ENCODE data around the gene SLC19A1. TPM values are rescaled to one million over a fixed set of nuclear protein-coding genes. Genes with fewer than 3 reads are reported as not detected.

SLC19A1 gene
- total and polyA plus RNA-seq, 2 donors (not counting 1 experiment from before 2014, with no cell fraction given), result 1.7 to 2.1 TPM

GRCh38 chr21:45475004-45475685 is 67.1 kb downstream of the SLC19A1 start:
- DNase-seq (ENCODE audit: low read depth in 2 of 2), result no peak
- no peak for TF ChIP-seq EZH2 (IDR thresholded peaks at IDR 0.05; ENCODE audit: low read length, missing control alignments)
- TF ChIP-seq, protein P1, sequence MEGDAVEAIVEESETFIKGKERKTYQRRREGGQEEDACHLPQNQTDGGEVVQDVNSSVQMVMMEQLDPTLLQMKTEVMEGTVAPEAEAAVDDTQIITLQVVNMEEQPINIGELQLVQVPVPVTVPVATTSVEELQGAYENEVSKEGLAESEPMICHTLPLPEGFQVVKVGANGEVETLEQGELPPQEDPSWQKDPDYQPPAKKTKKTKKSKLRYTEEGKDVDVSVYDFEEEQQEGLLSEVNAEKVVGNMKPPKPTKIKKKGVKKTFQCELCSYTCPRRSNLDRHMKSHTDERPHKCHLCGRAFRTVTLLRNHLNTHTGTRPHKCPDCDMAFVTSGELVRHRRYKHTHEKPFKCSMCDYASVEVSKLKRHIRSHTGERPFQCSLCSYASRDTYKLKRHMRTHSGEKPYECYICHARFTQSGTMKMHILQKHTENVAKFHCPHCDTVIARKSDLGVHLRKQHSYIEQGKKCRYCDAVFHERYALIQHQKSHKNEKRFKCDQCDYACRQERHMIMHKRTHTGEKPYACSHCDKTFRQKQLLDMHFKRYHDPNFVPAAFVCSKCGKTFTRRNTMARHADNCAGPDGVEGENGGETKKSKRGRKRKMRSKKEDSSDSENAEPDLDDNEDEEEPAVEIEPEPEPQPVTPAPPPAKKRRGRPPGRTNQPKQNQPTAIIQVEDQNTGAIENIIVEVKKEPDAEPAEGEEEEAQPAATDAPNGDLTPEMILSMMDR (conservative IDR thresholded peaks at IDR 0.05 in 1 of 2, IDR thresholded peaks at IDR 0.05 in 1 of 2; ENCODE audit: low read depth in 1 of 2, low read length in 2 of 2), result no peak
- Histone ChIP-seq H3K4me3 (replicated peaks in 1 of 4; ENCODE audit: control extremely low read depth in 1 of 4, insufficient read depth in 1 of 4, low read depth in 3 of 4, low read length in 4 of 4) (no peak overlapping the region), H3K36me3 (ENCODE audit: control insufficient read depth, insufficient read depth, low read length) (peaks cover 12% of the 10 kb centered on the region), H3K9ac (ENCODE audit: insufficient read depth, low read length) (no peak overlapping the region), H3K4me1 (ENCODE audit: control insufficient read depth, extremely low read depth, insufficient read depth, low read length) (peaks cover 14% of the 10 kb centered on the region), H3K4me2 (ENCODE audit: extremely low read depth, insufficient read depth, low read length) (no peak overlapping the region), H2AFZ (ENCODE audit: low read length) (no peak overlapping the region), H3K27ac (ENCODE audit: insufficient read depth, low read length) (no peak overlapping the region), H4K20me1 (ENCODE audit: control insufficient read depth, extremely low read depth, insufficient read depth, low read length) (no peaks in the 10 kb centered on the region), H3K79me2 (ENCODE audit: control insufficient read depth, insufficient read depth, low read length) (peaks cover 3% of the 10 kb centered on the region), H3K9me3 (ENCODE audit: control insufficient read depth, insufficient read depth, low read depth, low read length) (no peaks in the 10 kb centered on the region), H3K27me3 (ENCODE audit: control insufficient read depth, insufficient read depth, low read length) (no peaks in the 10 kb centered on the region)

GRCh38 chr21:45474323-45474950 is 67.8 kb downstream of the SLC19A1 start:
- no peak for DNase-seq (ENCODE audit: low read depth in 2 of 2)
- H3K4me3 ChIP-seq (replicated peaks in 1 of 4; ENCODE audit: control extremely low read depth in 1 of 4, insufficient read depth in 1 of 4, low read depth in 3 of 4, low read length in 4 of 4), result no peak overlapping the region
- peaks cover 18% of the 10 kb centered on the region for H3K4me1 ChIP-seq (ENCODE audit: control insufficient read depth, extremely low read depth, insufficient read depth, low read length)
- peaks cover 3% of the 10 kb centered on the region for H3K79me2 ChIP-seq (ENCODE audit: control insufficient read depth, insufficient read depth, low read length)
- H3K9ac ChIP-seq (ENCODE audit: insufficient read depth, low read length), result no peak overlapping the region
- no peaks in the 10 kb centered on the region for H3K27me3 ChIP-seq (ENCODE audit: control insufficient read depth, insufficient read depth, low read length)
- no peaks in the 10 kb centered on the region for H4K20me1 ChIP-seq (ENCODE audit: control insufficient read depth, extremely low read depth, insufficient read depth, low read length)
- peaks cover 12% of the 10 kb centered on the region for H3K36me3 ChIP-seq (ENCODE audit: control insufficient read depth, insufficient read depth, low read length)
- TF ChIP-seq EZH2 (IDR thresholded peaks at IDR 0.05; ENCODE audit: low read length, missing control alignments), result no peak
- TF ChIP-seq, protein P1 (conservative IDR thresholded peaks at IDR 0.05 in 1 of 2, IDR thresholded peaks at IDR 0.05 in 1 of 2; ENCODE audit: low read depth in 1 of 2, low read length in 2 of 2), result no peak
- H3K27ac ChIP-seq (ENCODE audit: insufficient read depth, low read length), result peak overlapping the region; percentile 7
- no peak overlapping the region for H2AFZ ChIP-seq (ENCODE audit: low read length)
- H3K4me2 ChIP-seq (ENCODE audit: extremely low read depth, insufficient read depth, low read length), result no peak overlapping the region
- no peaks in the 10 kb centered on the region for H3K9me3 ChIP-seq (ENCODE audit: control insufficient read depth, insufficient read depth, low read depth, low read length)

DNA sequence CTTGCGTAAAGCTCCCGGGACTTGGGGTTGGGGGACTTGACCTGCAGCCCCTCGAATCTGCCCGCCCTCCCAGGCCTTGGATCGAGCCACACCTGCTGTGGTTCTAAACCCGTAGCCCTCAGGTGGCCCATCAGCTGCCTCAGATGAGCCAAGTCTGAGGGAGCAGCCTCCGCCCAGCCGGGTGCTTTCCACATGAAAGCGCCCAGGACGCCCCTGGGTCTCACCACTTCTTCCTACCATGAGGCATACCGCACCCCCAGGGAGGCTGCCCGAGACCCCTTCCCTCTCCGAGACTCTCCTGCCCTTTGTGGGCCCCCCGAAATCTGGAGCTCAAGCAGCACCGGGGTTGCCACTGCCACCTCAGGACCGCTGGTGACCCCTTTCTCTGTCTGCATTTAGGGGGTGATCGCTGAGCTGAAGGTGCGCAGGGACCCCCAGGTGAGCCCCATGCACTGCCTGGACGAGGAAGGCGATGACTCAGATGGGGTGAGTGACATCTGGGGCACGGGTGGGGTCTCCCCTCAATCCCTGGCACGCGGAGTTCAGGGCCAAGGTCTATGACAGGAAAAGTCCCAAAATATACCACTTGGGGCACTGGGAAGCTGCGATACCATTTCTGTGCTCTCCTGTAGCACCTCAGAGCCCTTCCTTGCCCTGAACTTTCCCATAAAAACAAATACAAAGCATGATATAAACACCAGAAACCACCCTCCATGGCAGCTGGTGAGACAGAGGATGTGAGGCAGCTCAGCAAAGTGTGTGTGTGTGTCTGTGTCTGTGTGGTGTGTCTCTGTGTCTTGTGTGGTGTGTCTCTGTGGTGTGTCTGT is 68.5 kb downstream of the SLC19A1 start:
- Histone ChIP-seq H3K4me1 (ENCODE audit: control insufficient read depth, extremely low read depth, insufficient read depth, low read length) (peaks cover 20% of the 10 kb centered on the region), H3K4me3 (replicated peaks in 1 of 4; ENCODE audit: control extremely low read depth in 1 of 4, insufficient read depth in 1 of 4, low read depth in 3 of 4, low read length in 4 of 4) (no peak overlapping the region), H3K9me3 (ENCODE audit: control insufficient read depth, insufficient read depth, low read depth, low read length) (no peaks in the 10 kb centered on the region), H3K36me3 (ENCODE audit: control insufficient read depth, insufficient read depth, low read length) (peaks cover 7% of the 10 kb centered on the region), H3K79me2 (ENCODE audit: control insufficient read depth, insufficient read depth, low read length) (peaks cover 3% of the 10 kb centered on the region), H4K20me1 (ENCODE audit: control insufficient read depth, extremely low read depth, insufficient read depth, low read length) (no peaks in the 10 kb centered on the region), H3K4me2 (ENCODE audit: extremely low read depth, insufficient read depth, low read length) (no peak overlapping the region), H3K27ac (ENCODE audit: insufficient read depth, low read length) (peak overlapping the region; percentile 7), H3K27me3 (ENCODE audit: control insufficient read depth, insufficient read depth, low read length) (no peaks in the 10 kb centered on the region), H3K9ac (ENCODE audit: insufficient read depth, low read length) (no peak overlapping the region), H2AFZ (ENCODE audit: low read length) (no peak overlapping the region)
- DNase-seq (ENCODE audit: low read depth in 2 of 2), result peak in 1 of 2 donors; percentile 39
- no peak for TF ChIP-seq EZH2 (IDR thresholded peaks at IDR 0.05; ENCODE audit: low read length, missing control alignments)
- TF ChIP-seq, protein P1 (conservative IDR thresholded peaks at IDR 0.05 in 1 of 2, IDR thresholded peaks at IDR 0.05 in 1 of 2; ENCODE audit: low read depth in 1 of 2, low read length in 2 of 2), result no peak
